Kidney glomerular epithelial cell (primary cell): ENCODE data around the gene ATPAF1.

ENCODE experiments used
- DNase-seq: peaks from one replicate; lab custom pipeline; 2025; lab: John Stamatoyannopoulos, UW

Gene ATPAF1

GRCh38 chr1:46650491-46650890 is 17.7 kb downstream of the ATPAF1 start:
- DNase-seq, result no peak

- no peak for DNase-seq
These were observed 18.4 kb downstream of the ATPAF1 start for GRCh38 chr1:46649764-46650163.

GRCh38 chr1:46647611-46648010 is 20.6 kb downstream of the ATPAF1 start:
- no peak for DNase-seq

GRCh38 chr1:46646844-46647243 is 21.3 kb downstream of the ATPAF1 start:
- no peak for DNase-seq

GRCh38 chr1:46646331-46646730 is 21.8 kb downstream of the ATPAF1 start:
- no peak for DNase-seq

- no peak for DNase-seq
These were observed 22.3 kb downstream of the ATPAF1 start for GRCh38 chr1:46645815-46646214.

- DNase-seq, result peak; percentile 81
These were observed 24.8 kb downstream of the ATPAF1 start for GRCh38 chr1:46643368-46643775.

- no peak for DNase-seq
These were observed 26.0 kb downstream of the ATPAF1 start for GRCh38 chr1:46642115-46642680.

GRCh38 chr1:46639547-46639946 is 28.6 kb downstream of the ATPAF1 start:
- DNase-seq, result no peak

DNA sequence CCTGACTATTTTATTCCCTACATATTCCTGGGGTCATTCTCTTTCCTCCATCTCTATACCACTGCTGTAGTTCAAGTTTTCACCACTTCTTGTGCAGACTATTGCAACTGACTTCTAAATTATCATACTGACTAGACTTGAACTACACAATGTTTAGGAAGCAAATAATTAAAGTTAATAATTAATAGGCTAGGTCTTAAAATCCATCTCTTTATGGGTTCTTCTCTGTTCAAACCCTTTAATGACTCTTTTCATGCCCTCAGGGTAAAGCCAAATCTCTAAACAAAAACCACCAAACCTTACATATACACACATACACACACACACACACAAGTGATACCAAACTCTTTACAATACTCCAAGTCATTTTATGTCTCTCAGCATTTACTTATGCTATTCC is 29.2 kb downstream of the ATPAF1 start:
- DNase-seq, result no peak

DNA sequence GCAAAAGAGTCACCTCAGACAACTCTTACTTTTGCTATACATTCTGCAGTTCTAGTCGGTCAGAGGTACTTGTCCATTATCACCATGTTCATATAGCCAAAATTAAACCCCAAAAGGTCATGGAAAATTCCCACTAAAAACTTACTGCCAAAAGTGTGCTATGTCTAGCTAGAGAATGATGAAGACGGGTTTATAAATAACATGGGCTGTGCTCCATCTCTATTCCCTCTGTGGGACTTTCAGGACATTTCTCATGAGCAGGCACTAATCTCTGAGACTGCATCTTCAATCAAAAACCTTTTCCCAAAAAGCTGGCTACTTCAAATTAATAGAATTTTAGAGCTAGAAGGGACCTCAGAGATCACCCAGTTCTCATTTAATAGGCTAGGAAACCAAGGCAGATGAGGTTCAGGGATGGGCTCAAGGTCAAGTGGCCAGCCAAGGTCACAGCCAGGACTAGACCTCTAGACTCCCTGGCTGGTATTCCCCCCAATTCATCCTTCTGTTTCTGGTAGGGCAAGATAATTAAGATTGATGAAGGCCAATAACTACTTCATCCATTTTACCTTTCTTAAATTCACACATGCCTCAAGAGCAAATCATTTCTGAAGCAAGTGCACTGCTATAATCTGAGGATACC is 30.6 kb downstream of the ATPAF1 start:
- DNase-seq, result no peak

- DNase-seq, result no peak
These were observed 33.0 kb downstream of the ATPAF1 start for GRCh38 chr1:46635205-46635604.

GRCh38 chr1:46630719-46631118 is 37.4 kb downstream of the ATPAF1 start:
- DNase-seq, result no peak

DNA sequence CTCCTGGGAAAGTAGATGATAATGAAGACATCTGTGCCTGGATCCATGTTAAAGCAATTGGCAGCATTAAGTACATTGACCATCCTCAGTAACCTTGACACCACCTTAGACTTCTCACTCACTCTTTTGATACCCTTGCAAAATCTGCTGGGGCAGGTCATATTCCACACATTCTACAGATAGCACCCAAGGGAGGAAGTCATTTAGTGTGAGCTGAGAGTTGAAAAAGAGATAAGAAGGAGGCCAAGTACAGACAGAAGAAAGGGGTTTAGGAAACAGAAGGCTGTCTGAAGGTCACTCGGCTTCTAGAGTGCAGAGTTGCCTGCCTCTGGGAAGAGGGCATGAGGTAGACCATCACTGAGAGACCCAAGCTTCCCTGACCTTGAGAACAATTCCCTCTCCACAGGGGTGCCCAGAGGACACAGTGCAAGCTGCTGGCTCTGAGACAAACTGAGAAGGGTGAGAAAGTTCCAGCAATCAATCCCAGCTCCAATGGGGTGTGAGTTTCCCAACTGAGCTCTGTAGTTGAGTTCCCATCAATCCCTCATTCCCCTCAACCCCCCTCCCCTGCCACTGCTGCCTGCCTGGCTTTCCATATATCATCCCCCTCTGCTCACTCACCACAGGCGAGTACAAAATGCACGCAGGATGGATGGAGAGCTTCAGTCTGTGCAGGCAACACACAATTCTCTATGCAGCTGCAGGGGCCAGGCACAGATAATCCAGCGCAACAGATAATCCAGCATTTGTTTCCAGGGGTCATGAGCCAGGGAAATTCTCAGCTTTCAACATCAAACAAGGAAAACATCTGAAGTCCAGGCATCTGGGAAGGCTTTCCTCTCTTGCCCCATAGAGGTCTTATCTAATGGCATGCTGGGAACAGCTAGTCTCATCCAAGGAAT is 44.2 kb downstream of the ATPAF1 start:
- no peak for DNase-seq

DNA sequence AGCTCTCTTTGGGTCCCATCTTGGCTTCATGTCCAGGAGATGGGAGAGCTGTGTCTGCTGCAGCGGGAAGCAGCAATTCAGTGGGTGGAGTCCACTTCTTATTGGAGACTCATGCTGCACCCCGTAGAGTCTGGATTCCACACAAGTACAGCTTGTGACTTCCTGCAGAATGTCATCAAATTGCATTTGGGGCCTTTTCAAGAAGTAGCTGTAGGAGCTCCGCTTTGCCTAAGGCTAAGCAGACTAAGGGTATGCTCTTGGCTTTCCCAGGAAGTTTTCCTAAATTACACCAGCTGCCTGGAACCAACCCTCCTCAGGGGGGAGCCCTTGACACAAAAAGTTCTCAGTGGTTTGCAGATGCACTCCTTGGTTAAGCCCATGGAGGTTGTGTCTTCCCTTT is 45.8 kb downstream of the ATPAF1 start:
- no peak for DNase-seq

DNA sequence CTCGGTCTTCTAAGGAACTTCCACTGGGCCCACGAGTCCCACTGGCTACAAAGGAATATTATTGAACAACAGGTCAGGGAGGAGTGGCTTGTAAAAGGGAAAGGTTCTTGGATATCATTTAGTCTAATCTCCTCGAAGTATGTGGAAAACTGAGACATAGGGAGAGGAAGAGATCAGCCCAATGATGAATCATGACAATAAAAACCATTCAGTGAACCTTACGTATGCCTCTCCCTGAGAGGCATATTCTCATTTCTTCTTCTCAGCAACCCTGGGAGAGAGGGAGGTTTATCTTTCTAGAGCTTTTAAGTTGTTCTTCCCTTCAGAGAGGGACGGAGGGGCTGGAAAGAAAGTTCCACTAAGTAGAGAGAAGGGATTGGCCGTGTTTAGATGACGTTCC is 46.2 kb downstream of the ATPAF1 start:
- no peak for DNase-seq

- no peak for DNase-seq
These were observed 48.4 kb downstream of the ATPAF1 start for GRCh38 chr1:46619656-46620258.

DNA sequence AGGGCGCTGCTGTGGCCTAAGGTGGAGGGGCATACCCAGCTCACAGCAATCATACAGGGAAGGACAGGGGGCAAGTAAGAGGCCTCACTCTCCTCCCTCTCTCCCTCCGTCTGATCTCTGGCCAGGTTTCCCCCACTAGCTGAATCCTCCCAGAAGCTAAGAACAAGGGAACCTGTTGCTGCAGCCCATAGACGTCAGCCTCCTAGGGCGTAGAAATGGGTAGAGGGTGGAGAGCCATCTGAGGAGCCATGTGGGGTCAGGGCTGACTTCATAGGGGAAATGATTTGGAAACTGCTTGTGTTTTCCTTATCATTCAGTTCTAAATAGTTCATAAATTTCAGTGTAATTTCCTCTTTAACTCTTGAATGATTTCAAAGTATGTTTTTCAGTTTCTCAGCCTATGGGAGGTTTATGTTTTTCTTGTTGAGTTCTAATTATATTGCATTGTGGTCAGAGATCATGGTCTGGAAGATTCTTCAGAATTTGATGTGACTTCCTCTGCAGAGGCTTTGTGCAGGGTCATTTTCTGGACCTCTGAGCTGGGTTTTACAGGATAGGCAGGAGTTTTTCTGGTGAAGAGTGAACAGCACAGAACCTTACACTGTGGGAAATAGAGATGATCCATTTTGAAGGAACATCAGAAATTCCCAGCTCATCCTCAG is 49.3 kb downstream of the ATPAF1 start:
- no peak for DNase-seq

DNA sequence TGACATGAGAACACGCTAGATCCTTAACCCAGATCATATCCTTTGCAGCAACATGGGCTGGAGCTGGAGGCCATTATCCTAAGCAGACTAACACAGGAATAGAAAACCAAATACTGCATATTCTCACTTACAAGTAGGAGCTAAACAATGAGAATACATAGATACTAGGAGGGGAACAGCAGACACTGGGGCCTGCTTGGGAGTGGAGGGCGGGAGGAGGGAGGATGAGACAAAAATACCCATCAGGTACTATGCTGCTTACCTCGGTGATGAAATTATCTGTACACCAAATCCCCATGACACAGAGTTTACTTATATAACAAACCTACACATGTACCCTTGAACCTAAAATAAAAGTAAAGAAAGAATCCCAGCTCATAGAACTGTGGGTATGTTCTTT is 50.3 kb downstream of the ATPAF1 start:
- DNase-seq, result no peak

- DNase-seq, result no peak
These were observed 50.9 kb downstream of the ATPAF1 start for GRCh38 chr1:46617108-46617800.

- peak; percentile 49 for DNase-seq
These were observed 51.7 kb downstream of the ATPAF1 start, which contains the start of gene MOB3C for GRCh38 chr1:46616277-46617107. MOB3C (minus strand) TSS chr1:46616811; CDS start chr1:46613321, 3,490 bp downstream.
